ENCODE measurements around the gene HSF2BP.
"Not testable (repeated sequence)": the region's sequence is repeated elsewhere in the genome, so short reads cannot be mapped to it uniquely, and the experiment has no call there.

The HSF2BP gene

GRCh38 chr21:43692949-43693348 lies 33.7 kb upstream of the HSF2BP start:
- FAIRE-seq = no peak
- TF ChIP-seq POLR2A (IDR thresholded peaks at IDR 0.05; ENCODE audit: low read depth, low read length) = no peak
- DNase-seq (ENCODE audit: insufficient read length, low spot score) = no peak

DNA sequence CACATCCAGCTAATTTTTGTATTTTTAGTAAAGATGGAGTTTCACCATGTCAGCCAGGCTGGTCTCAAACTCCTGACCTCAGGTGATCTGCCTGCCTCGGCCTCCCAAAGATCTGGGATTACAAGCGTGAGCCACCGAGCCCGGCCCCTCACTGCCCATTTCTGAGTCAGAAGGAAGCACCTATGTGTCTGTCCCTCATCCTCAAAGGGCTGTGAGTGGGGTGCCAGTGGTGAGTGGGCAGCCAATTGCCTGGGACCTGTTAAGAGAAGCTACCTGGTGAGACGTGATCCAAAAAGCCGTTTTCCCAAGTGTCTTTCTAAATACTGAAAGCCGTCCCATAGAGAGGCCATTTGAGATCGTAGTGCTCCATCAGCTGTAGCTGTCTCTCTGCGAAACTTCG lies 32.5 kb upstream of the HSF2BP start:
- no peak for TF ChIP-seq POLR2A (IDR thresholded peaks at IDR 0.05; ENCODE audit: low read depth, low read length)
- FAIRE-seq (no peak), DNase-seq (ENCODE audit: insufficient read length, low spot score) (no peak)

GRCh38 chr21:43691086-43691795 lies 32.0 kb upstream of the HSF2BP start:
- DNase-seq (ENCODE audit: insufficient read length, low spot score) (no peak), FAIRE-seq (no peak)
- no peak for TF ChIP-seq POLR2A (IDR thresholded peaks at IDR 0.05; ENCODE audit: low read depth, low read length)

DNA sequence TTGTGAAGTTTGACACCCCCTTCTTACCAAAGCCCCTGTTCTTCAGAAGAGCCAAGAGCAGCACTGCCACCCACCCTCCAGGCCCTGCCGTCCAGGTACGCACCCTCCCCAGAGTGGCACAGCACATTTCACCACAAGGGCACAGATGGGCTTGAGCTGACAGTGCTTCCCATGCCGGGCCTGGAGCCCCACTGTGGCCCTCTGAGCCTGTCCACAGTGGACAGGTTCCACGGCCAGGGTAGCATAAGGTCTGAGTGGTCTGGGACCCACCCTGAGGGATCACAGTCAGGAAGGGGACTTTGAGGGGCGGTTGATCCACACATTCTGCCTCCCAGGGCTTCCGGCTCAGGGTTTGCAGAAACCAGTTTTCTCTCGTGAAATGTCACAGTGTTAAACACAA lies 31.1 kb upstream of the HSF2BP start:
- DNase-seq (ENCODE audit: insufficient read length, low spot score) = no peak
- FAIRE-seq = no peak
- no peak for TF ChIP-seq POLR2A (IDR thresholded peaks at IDR 0.05; ENCODE audit: low read depth, low read length)

DNA sequence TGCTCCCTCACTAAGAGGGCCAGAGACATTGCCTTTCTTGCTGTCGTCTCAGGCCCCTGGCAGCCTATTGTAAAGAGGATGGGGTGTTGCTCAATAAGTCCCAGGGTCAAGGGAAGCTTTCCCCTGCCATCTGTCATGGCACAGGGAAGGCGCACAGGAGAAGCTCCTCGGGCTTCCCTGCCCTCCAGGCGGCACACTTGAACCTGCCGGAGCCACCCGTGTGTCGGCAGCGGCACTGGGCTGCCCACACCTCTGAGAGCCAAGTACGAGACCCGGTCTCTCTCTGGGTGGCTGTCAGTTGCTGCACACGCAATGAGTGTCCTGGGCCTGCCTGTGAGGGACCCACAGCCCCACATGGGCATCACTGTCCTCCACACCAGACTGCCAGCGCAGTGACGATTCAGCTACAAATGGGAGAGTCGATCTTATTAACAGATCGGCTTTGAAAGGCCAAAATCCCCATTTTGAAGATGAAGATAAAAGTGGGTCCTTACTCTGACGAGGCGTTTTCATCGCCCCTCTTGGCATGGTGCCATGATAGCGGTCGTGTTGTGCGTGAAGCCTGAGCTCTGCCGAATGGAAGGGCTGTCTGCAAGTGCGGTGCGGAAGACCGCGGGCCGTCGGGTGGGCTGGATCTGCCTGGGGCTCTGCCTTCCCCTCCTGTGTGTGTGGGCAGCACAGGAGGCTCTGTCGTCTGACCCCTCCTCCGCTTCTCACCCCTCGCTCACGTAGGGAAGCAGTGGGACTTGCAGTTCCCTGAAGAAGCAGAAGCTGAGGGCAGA lies 30.5 kb upstream of the HSF2BP start:
- DNase-seq (ENCODE audit: insufficient read length, low spot score) (no peak), FAIRE-seq (no peak)
- no peak for TF ChIP-seq POLR2A (IDR thresholded peaks at IDR 0.05; ENCODE audit: low read depth, low read length)

- DNase-seq (ENCODE audit: insufficient read length, low spot score) (no peak), FAIRE-seq (no peak)
- TF ChIP-seq POLR2A (IDR thresholded peaks at IDR 0.05; ENCODE audit: low read depth, low read length) = no peak
These were observed 29.6 kb upstream of the HSF2BP start for GRCh38 chr21:43688906-43689305.

- no peak for TF ChIP-seq POLR2A (IDR thresholded peaks at IDR 0.05; ENCODE audit: low read depth, low read length)
- DNase-seq (ENCODE audit: insufficient read length, low spot score) (no peak), FAIRE-seq (no peak)
These were observed 28.5 kb upstream of the HSF2BP start for GRCh38 chr21:43687566-43688399.

GRCh38 chr21:43686811-43687565 lies 27.7 kb upstream of the HSF2BP start:
- TF ChIP-seq POLR2A (IDR thresholded peaks at IDR 0.05; ENCODE audit: low read depth, low read length) = no peak
- FAIRE-seq (no peak), DNase-seq (ENCODE audit: insufficient read length, low spot score) (no peak)

- TF ChIP-seq POLR2A (IDR thresholded peaks at IDR 0.05; ENCODE audit: low read depth, low read length) = no peak
- DNase-seq (ENCODE audit: insufficient read length, low spot score) (no peak), FAIRE-seq (no peak)
These were observed 25.1 kb upstream of the HSF2BP start for GRCh38 chr21:43684424-43684823.

GRCh38 chr21:43681650-43682049 lies 22.4 kb upstream of the HSF2BP start:
- TF ChIP-seq POLR2A (IDR thresholded peaks at IDR 0.05; ENCODE audit: low read depth, low read length) = no peak
- DNase-seq (ENCODE audit: insufficient read length, low spot score) = no peak
- no peak for FAIRE-seq

DNA sequence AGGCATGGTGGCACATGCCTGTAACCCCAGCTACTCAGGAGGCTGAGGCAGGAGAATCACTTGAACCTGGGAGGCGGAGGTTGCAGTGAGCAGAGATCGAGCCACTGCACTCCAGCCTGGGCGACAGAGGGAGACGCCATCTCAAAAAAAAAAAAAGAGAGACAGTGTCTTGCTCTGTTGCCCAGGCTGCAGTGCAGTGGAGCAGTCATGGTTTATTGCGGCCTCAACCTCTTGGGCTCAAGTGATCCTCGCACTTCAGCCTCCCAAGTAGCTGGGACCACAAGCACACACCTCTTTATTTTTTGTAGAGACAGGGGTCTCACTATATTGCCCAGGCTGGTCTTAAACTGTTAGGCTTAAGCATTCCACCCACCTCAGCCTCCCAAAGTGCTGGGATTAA lies 21.1 kb upstream of the HSF2BP start:
- not testable (repeated sequence) for DNase-seq (ENCODE audit: insufficient read length, low spot score); FAIRE-seq

- FAIRE-seq = no peak
- TF ChIP-seq POLR2A (IDR thresholded peaks at IDR 0.05; ENCODE audit: low read depth, low read length) = no peak
- no peak for DNase-seq (ENCODE audit: insufficient read length, low spot score)
These were observed 20.7 kb upstream of the HSF2BP start for GRCh38 chr21:43679951-43680350.

GRCh38 chr21:43676391-43676790 lies 17.1 kb upstream of the HSF2BP start:
- TF ChIP-seq POLR2A (IDR thresholded peaks at IDR 0.05; ENCODE audit: low read depth, low read length) = no peak
- DNase-seq (ENCODE audit: insufficient read length, low spot score) = no peak
- no peak for FAIRE-seq

- FAIRE-seq = no peak
- no peak for DNase-seq (ENCODE audit: insufficient read length, low spot score)
- no peak for TF ChIP-seq POLR2A (IDR thresholded peaks at IDR 0.05; ENCODE audit: low read depth, low read length)
These were observed 16.6 kb upstream of the HSF2BP start for GRCh38 chr21:43675871-43676270.

Measured in H54 (cell line).